CD4-positive, CD25-positive, alpha-beta regulatory T cell (primary cell): ENCODE results near the gene GPR160. TPM values are rescaled to one million over a fixed set of nuclear protein-coding genes. Genes with fewer than 3 reads are reported as not detected.

Source experiments
- ATAC-seq, 2 donors: fragments of 150-1000 bp; cut with Tn5 transposase; one replicate each; pipeline ENCODE4 v1.10.0; 2021; ENCODE audit warnings: low read depth in 2 of 2, moderate number of reproducible peaks in 2 of 2, moderate library complexity in 1 of 2
- DNase-seq, 3 donors: peaks; one replicate each; pipeline versions ENCODE4 v3.0.0 to v3.0.0-alpha.2; 2012 to 2022; ENCODE audit warnings: mixed read lengths in 1 of 3
- H3K27ac ChIP-seq: one replicate; pipeline ENCODE4 v1.7.0; 2013; ENCODE audit warnings: mild to moderate bottlenecking, low read length; ENCODE audit not compliant: insufficient read depth, poor library complexity, severe bottlenecking
- H3K27me3 ChIP-seq: one replicate; pipeline ENCODE4 v1.7.0; 2013; ENCODE audit warnings: low read length; ENCODE audit not compliant: control insufficient read depth, insufficient read depth
- H3K36me3 ChIP-seq: one replicate; pipeline ENCODE4 v1.7.0; 2013; ENCODE audit warnings: mild to moderate bottlenecking, low read length, moderate library complexity; ENCODE audit not compliant: control insufficient read depth, insufficient read depth
- H3K4me1 ChIP-seq: 2 replicates; pipeline ENCODE4 v1.7.0; 2013; ENCODE audit warnings: mild to moderate bottlenecking, low read length; ENCODE audit not compliant: insufficient read depth, control insufficient read depth, poor library complexity, severe bottlenecking
- H3K4me3 ChIP-seq: one replicate; pipeline ENCODE4 v1.7.0; 2013; ENCODE audit warnings: low read depth, mild to moderate bottlenecking, low read length, moderate library complexity
- H3K9me3 ChIP-seq, 2 experiments: 1 replicate in 1 of 2; 2 replicates in 1 of 2; pipeline ENCODE4 v1.7.0; 2013; ENCODE audit warnings: low read length in 2 of 2, mild to moderate bottlenecking in 1 of 2, moderate library complexity in 1 of 2; ENCODE audit not compliant: control insufficient read depth in 2 of 2
- H3K27ac Mint-ChIP-seq, 3 donors: one replicate each; pipeline ENCODE4 v1.8.0; 2020 to 2022; ENCODE audit warnings: mild to moderate bottlenecking in 3 of 3, mixed read lengths in 3 of 3, moderate library complexity in 2 of 3
- H3K27me3 Mint-ChIP-seq: one replicate; pipeline ENCODE4 v1.8.0; 2022; ENCODE audit warnings: mild to moderate bottlenecking, mixed read lengths
- H3K36me3 Mint-ChIP-seq: one replicate; pipeline ENCODE4 v1.8.0; 2020; ENCODE audit warnings: mixed read lengths
- H3K4me1 Mint-ChIP-seq, 4 donors: one replicate each; pipeline ENCODE4 v1.8.0; 2020 to 2022; ENCODE audit warnings: mixed read lengths in 4 of 4, mild to moderate bottlenecking in 1 of 4
- H3K4me3 Mint-ChIP-seq, 4 donors: one replicate each; pipeline ENCODE4 v1.8.0; 2020 to 2022; ENCODE audit warnings: mild to moderate bottlenecking in 4 of 4, mixed read lengths in 4 of 4, moderate library complexity in 3 of 4
- H3K9me3 Mint-ChIP-seq, 7 donors: one replicate each; pipeline ENCODE4 v1.8.0; 2020 to 2022; ENCODE audit warnings: mixed read lengths in 7 of 7, mild to moderate bottlenecking in 3 of 7, moderate library complexity in 2 of 7
- polyA plus RNA-seq, 4 donors: library from polyadenylated mRNA; unstranded; fragments of 300-500 nt; fragmentation: Illumina TruSeq; gene quantifications; one replicate each; pipeline ENCODE4 v1.2.3, GENCODE V29; 2021
- total RNA-seq: library from RNA; stranded (reverse); gene quantifications from one replicate; pipeline ENCODE4 v1.2.3, GENCODE V29; 2022

Gene GPR160
- total and polyA plus RNA-seq, 5 donors from 2014 or later, result 0.37 to 6.2 (median 3.2) TPM

DNA sequence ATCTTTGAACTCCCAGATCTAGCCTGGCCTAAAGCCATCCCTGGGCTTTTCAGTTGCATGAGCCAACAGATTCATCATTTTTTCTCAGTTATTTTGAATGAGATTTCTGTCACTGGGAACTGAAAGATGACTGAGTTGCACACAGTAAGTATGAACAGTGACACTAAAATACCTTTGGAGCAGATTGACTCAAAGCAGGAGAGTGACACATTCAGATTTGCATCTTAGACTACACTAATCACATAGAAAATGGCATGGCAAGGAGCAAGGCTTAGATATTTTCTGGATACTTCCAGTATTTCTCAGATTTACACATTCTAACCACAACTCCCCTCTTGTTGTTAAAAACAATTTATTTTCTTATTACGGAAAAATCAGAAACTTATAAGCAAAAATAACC is 38.4 kb upstream of the GPR160 start:
- H3K9me3 Mint-ChIP-seq, result peaks cover 0 to 5% (median 0%) of the 10 kb centered on the region in 7 donors
- peaks cover 7% of the 10 kb centered on the region for H3K36me3 Mint-ChIP-seq
- Histone ChIP-seq H3K9me3 (no peaks in the 10 kb centered on the region), H3K4me3 (no peak overlapping the region), H3K27ac (no peak overlapping the region), H3K36me3 (peaks cover 16% of the 10 kb centered on the region), H3K4me1 (peaks cover 4% of the 10 kb centered on the region), H3K27me3 (no peaks in the 10 kb centered on the region)
- peaks cover 9 to 23% (median 19%) of the 10 kb centered on the region in 4 donors for H3K4me1 Mint-ChIP-seq
- ATAC-seq (no peak), DNase-seq (no peak)
- H3K4me3 Mint-ChIP-seq, result no peak overlapping the region
- H3K27ac Mint-ChIP-seq, result no peak overlapping the region
- no peaks in the 10 kb centered on the region for H3K27me3 Mint-ChIP-seq

DNA sequence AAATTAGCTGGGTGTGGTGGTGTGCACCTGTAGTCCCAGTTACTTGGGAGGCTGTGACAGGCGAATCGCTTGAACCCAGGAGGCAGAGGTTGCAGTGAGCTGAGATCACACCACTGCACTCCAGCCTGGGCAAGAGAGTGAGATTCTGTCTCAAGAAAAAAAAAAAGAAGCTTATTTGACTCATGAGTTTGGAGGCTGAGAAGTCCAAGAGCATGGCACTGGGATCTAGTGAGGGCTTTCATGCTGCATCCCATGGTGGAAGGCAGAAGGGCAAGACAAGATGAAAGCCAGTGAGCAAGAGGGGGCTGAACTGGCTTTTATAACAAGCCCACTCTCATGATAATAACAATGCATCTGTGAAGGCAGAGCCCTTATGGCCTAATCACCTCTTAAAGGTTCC is 37.7 kb upstream of the GPR160 start:
- Mint-ChIP-seq H3K27ac (no peak overlapping the region), H3K9me3 (peaks cover 0 to 5% (median 0%) of the 10 kb centered on the region in 7 donors), H3K4me3 (no peak overlapping the region), H3K36me3 (peaks cover 7% of the 10 kb centered on the region), H3K4me1 (peaks cover 9 to 23% (median 19%) of the 10 kb centered on the region in 4 donors), H3K27me3 (no peaks in the 10 kb centered on the region)
- Histone ChIP-seq H3K4me3 (no peak overlapping the region), H3K27ac (no peak overlapping the region), H3K9me3 (no peaks in the 10 kb centered on the region), H3K36me3 (peaks cover 10% of the 10 kb centered on the region), H3K4me1 (peaks cover 4% of the 10 kb centered on the region), H3K27me3 (no peaks in the 10 kb centered on the region)
- no peak for ATAC-seq
- no peak for DNase-seq

GRCh38 chr3:170002231-170002630 is 35.6 kb upstream of the GPR160 start:
- peak overlapping the region in 1 of 3 donors; percentile 42 for H3K27ac Mint-ChIP-seq
- Histone ChIP-seq H3K9me3 (no peaks in the 10 kb centered on the region), H3K4me1 (peaks cover 10% of the 10 kb centered on the region), H3K27ac (no peak overlapping the region), H3K27me3 (no peaks in the 10 kb centered on the region), H3K36me3 (no peaks in the 10 kb centered on the region), H3K4me3 (no peak overlapping the region)
- ATAC-seq (no peak), DNase-seq (no peak)
- H3K4me1 Mint-ChIP-seq, result peaks cover 16 to 35% (median 27%) of the 10 kb centered on the region in 4 donors
- peaks cover 7% of the 10 kb centered on the region for H3K36me3 Mint-ChIP-seq
- H3K4me3 Mint-ChIP-seq, result no peak overlapping the region
- H3K9me3 Mint-ChIP-seq, result peaks cover 0 to 5% (median 0%) of the 10 kb centered on the region in 7 donors
- H3K27me3 Mint-ChIP-seq, result no peaks in the 10 kb centered on the region

DNA sequence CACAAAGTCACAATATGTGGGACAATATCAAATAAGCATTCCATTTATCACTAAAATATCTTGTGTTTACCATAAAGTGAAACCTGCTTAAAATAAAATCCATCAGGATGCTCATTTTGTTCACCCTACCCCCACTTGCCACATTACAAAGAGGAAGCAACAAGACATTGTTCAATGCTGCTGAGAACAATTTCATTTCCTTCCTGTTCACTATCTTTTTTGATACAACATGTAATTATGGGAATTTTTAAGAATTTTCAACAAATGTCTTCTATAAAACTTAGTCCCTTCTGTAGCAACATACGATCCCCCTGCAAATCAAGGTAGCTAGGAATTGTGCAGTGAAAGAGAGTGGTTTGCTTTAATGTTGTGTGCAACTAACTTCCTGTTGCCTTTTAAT is 34.9 kb upstream of the GPR160 start:
- H3K36me3 Mint-ChIP-seq, result peaks cover 7% of the 10 kb centered on the region

DNA sequence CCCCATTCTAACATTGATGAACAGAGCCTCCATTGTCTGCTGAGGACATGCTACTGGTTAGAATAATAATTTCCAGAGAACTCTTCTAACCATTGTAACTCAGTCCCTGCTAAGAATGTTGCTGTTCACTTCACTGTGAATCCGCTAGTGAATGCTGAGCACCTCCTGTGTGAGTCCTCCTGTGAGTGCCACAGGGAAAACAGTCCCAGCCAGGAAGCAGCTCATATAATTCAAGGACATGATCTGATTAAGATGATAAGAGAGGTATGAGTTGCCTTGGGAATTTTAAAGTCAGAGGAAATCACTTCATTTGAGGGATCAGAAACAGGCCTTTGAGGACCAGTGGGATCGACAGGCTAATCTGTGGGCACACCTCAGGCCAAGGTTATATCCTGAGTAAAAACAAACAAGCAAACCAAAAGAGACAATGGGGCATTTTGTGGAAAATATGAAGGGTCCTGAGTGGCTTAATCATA is 33.9 kb upstream of the GPR160 start:
- Mint-ChIP-seq H3K4me3 (no peak overlapping the region), H3K9me3 (peaks cover 0 to 5% (median 0%) of the 10 kb centered on the region in 7 donors), H3K36me3 (peaks cover 3% of the 10 kb centered on the region), H3K4me1 (peaks cover 17 to 36% (median 26%) of the 10 kb centered on the region in 4 donors), H3K27me3 (no peaks in the 10 kb centered on the region), H3K27ac (no peak overlapping the region)
- Histone ChIP-seq H3K4me1 (peaks cover 15% of the 10 kb centered on the region), H3K27ac (no peak overlapping the region), H3K27me3 (no peaks in the 10 kb centered on the region), H3K36me3 (no peaks in the 10 kb centered on the region), H3K4me3 (no peak overlapping the region), H3K9me3 (no peaks in the 10 kb centered on the region)
- DNase-seq, result no peak
- no peak for ATAC-seq

More for the DNA sequence above, 34.9 kb upstream of the GPR160 start:
- Mint-ChIP-seq H3K4me1 (peaks cover 17 to 36% (median 28%) of the 10 kb centered on the region in 4 donors), H3K9me3 (peaks cover 0 to 5% (median 0%) of the 10 kb centered on the region in 7 donors), H3K27me3 (no peaks in the 10 kb centered on the region), H3K27ac (peak overlapping the region in 1 of 3 donors; percentile 11), H3K4me3 (peak overlapping the region in 1 of 4 donors; percentile 38)
- H3K9me3 ChIP-seq, result no peaks in the 10 kb centered on the region
- peaks cover 15% of the 10 kb centered on the region for H3K4me1 ChIP-seq
- no peak overlapping the region for H3K4me3 ChIP-seq
- H3K36me3 ChIP-seq, result no peaks in the 10 kb centered on the region
- H3K27me3 ChIP-seq, result no peaks in the 10 kb centered on the region
- no peak for ATAC-seq
- H3K27ac ChIP-seq, result no peak overlapping the region
- DNase-seq, result peak in 1 of 3 donors; percentile 14

DNA sequence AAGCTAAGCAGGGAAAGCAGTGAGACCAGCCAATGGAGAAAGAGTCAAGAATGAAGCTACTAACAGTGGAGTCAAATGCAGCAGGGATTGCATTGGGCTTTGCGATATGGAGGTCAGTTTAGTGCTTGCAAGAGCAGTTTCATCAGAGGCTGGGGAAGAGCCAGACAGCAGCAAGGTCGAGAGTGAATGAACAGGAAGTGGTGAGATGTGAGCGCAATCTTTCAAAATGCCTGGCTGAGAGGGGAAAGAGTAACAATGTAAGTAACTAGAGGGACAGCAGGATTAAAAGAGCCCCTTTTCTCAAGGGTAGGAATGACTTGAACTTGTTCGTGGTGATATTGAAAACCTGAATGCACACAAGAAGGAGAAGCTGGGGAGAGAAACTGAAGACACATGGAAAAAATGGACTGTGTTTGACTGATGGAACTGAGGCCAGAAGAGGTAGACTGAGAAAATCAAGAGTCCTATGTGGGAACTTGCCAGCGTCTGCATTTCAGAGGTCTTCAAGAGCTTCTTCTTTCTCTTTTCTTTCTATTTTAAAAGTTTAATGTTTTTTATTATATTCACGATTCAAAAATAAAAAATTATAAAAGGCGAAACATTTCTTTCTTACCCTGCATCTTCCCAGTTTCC is 30.6 kb upstream of the GPR160 start:
- Histone ChIP-seq H3K27me3 (no peaks in the 10 kb centered on the region), H3K9me3 (no peaks in the 10 kb centered on the region), H3K4me3 (no peak overlapping the region), H3K36me3 (no peaks in the 10 kb centered on the region), H3K27ac (no peak overlapping the region), H3K4me1 (peaks cover 15% of the 10 kb centered on the region)
- Mint-ChIP-seq H3K4me1 (peaks cover 14 to 33% (median 26%) of the 10 kb centered on the region in 4 donors), H3K9me3 (no peaks in the 10 kb centered on the region), H3K27ac (peak overlapping the region in 2 of 3 donors; percentile 9 to 49), H3K36me3 (no peaks in the 10 kb centered on the region), H3K27me3 (peaks cover 4% of the 10 kb centered on the region), H3K4me3 (peak overlapping the region in 2 of 4 donors; percentile 1 to 49)
- DNase-seq (peak in 2 of 3 donors; percentile 24 to 78), ATAC-seq (peak; percentile 77 to 87)

DNA sequence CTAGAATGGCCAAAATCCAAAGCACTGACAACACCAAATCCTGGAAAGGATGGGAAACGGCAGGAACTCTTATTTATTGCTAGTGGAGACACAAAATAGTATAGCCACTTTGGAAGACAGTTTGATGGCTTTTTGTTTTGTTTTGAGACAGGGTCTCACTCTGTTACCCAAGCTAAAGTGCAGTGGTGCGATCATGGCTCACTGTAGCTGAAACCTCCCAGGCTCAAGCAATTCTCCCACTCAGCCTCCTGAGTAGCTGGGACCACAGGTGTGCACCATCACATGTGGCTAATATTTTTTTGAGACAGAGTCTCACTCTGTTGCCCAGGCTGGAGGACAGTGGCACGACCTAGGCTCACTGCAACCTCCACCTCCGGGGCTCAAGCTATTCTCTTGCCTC is 27.3 kb upstream of the GPR160 start:
- no peaks in the 10 kb centered on the region for H3K9me3 Mint-ChIP-seq
- H3K27me3 ChIP-seq, result no peaks in the 10 kb centered on the region
- no peak overlapping the region for H3K4me3 Mint-ChIP-seq
- DNase-seq (no peak), ATAC-seq (no peak)
- no peaks in the 10 kb centered on the region for H3K36me3 ChIP-seq
- H3K27me3 Mint-ChIP-seq, result peaks cover 4% of the 10 kb centered on the region
- H3K36me3 Mint-ChIP-seq, result no peaks in the 10 kb centered on the region
- H3K4me1 ChIP-seq, result peaks cover 11% of the 10 kb centered on the region
- H3K27ac ChIP-seq, result no peak overlapping the region
- H3K4me1 Mint-ChIP-seq, result peaks cover 9 to 13% (median 11%) of the 10 kb centered on the region in 4 donors
- H3K9me3 ChIP-seq, result no peaks in the 10 kb centered on the region
- H3K27ac Mint-ChIP-seq, result no peak overlapping the region
- no peak overlapping the region for H3K4me3 ChIP-seq
